Measurements from ENCODE around the gene TMEM240. TPM values are rescaled to one million over a fixed set of nuclear protein-coding genes. Genes with fewer than 3 reads are reported as not detected.
"Not testable (repeated sequence)": the region's sequence is repeated elsewhere in the genome, so short reads cannot be mapped to it uniquely, and the experiment has no call there.

Gene TMEM240
- total RNA-seq, 2 experiments from 2014 or later = 1.0 to 1.1 TPM

GRCh38 chr1:1536938-1537546 is 3.4 kb downstream of the TMEM240 start:
- POLR2A ChIA-PET = no interaction called here
- H3K9me3 Mint-ChIP-seq (ENCODE audit: insufficient read depth) = no peaks in the 10 kb centered on the region
- peak overlapping the region; percentile 46 for H3K27ac Mint-ChIP-seq
- H3K36me3 Mint-ChIP-seq (ENCODE audit: low read depth) = peaks cover 16% of the 10 kb centered on the region
- DNase-seq (no peak), ATAC-seq (no peak)
- H3K4me3 Mint-ChIP-seq = no peak overlapping the region
- H3K27me3 Mint-ChIP-seq (ENCODE audit: low read depth) = no peaks in the 10 kb centered on the region
- CTCF ChIA-PET = no interaction called here
- H3K4me1 Mint-ChIP-seq (ENCODE audit: low read depth) = peaks cover 5% of the 10 kb centered on the region

- Mint-ChIP-seq H3K36me3 (ENCODE audit: low read depth) (peaks cover 14% of the 10 kb centered on the region), H3K27ac (peak overlapping the region; percentile 46), H3K4me3 (no peak overlapping the region), H3K27me3 (ENCODE audit: low read depth) (no peaks in the 10 kb centered on the region), H3K9me3 (ENCODE audit: insufficient read depth) (no peaks in the 10 kb centered on the region), H3K4me1 (ENCODE audit: low read depth) (no peaks in the 10 kb centered on the region)
- POLR2A ChIA-PET = no interaction called here
- ATAC-seq (no peak), DNase-seq (no peak)
- CTCF ChIA-PET = no interaction called here
Measured at GRCh38 chr1:1536019-1536937, 4.1 kb downstream of the TMEM240 start.

- Mint-ChIP-seq H3K27me3 (ENCODE audit: low read depth) (no peaks in the 10 kb centered on the region), H3K9me3 (ENCODE audit: insufficient read depth) (no peaks in the 10 kb centered on the region), H3K4me3 (no peak overlapping the region), H3K27ac (no peak overlapping the region), H3K4me1 (ENCODE audit: low read depth) (no peaks in the 10 kb centered on the region), H3K36me3 (ENCODE audit: low read depth) (peaks cover 18% of the 10 kb centered on the region)
- POLR2A ChIA-PET = no interaction called here
- no peak for DNase-seq
- CTCF ChIA-PET = no interaction called here
- ATAC-seq = no peak
Measured at GRCh38 chr1:1535201-1536018, 5.0 kb downstream of the TMEM240 start.

- Mint-ChIP-seq H3K4me1 (ENCODE audit: low read depth) (no peaks in the 10 kb centered on the region), H3K27me3 (ENCODE audit: low read depth) (no peaks in the 10 kb centered on the region), H3K36me3 (ENCODE audit: low read depth) (peaks cover 26% of the 10 kb centered on the region), H3K4me3 (no peak overlapping the region), H3K9me3 (ENCODE audit: insufficient read depth) (no peaks in the 10 kb centered on the region), H3K27ac (no peak overlapping the region)
- ChIA-PET CTCF (no interaction called here), POLR2A (no interaction called here)
- DNase-seq (no peak), ATAC-seq (no peak)
Measured at GRCh38 chr1:1534401-1535154, 5.8 kb downstream of the TMEM240 start.

GRCh38 chr1:1533894-1534291 is 6.5 kb downstream of the TMEM240 start:
- H3K27ac Mint-ChIP-seq; H3K4me3 Mint-ChIP-seq; H3K9me3 Mint-ChIP-seq (ENCODE audit: insufficient read depth); ATAC-seq; CTCF ChIA-PET; POLR2A ChIA-PET; H3K27me3 Mint-ChIP-seq (ENCODE audit: low read depth); H3K4me1 Mint-ChIP-seq (ENCODE audit: low read depth); DNase-seq: not testable (repeated sequence)
- H3K36me3 Mint-ChIP-seq (ENCODE audit: low read depth) = peaks cover 32% of the 10 kb centered on the region

- POLR2A ChIA-PET; ATAC-seq; DNase-seq; H3K4me3 Mint-ChIP-seq; H3K27ac Mint-ChIP-seq; H3K27me3 Mint-ChIP-seq (ENCODE audit: low read depth); H3K9me3 Mint-ChIP-seq (ENCODE audit: insufficient read depth); CTCF ChIA-PET; H3K4me1 Mint-ChIP-seq (ENCODE audit: low read depth): not testable (repeated sequence)
- peaks cover 38% of the 10 kb centered on the region for H3K36me3 Mint-ChIP-seq (ENCODE audit: low read depth)
Measured at GRCh38 chr1:1533176-1533893, 7.1 kb downstream of the TMEM240 start.

- ChIA-PET POLR2A (no interaction called here), CTCF (no interaction called here)
- Mint-ChIP-seq H3K4me3 (no peak overlapping the region), H3K27me3 (ENCODE audit: low read depth) (no peaks in the 10 kb centered on the region), H3K9me3 (ENCODE audit: insufficient read depth) (no peaks in the 10 kb centered on the region), H3K4me1 (ENCODE audit: low read depth) (no peaks in the 10 kb centered on the region), H3K36me3 (ENCODE audit: low read depth) (peaks cover 46% of the 10 kb centered on the region), H3K27ac (no peak overlapping the region)
- ATAC-seq = no peak
- no peak for DNase-seq
Measured at GRCh38 chr1:1531947-1532346, 8.5 kb downstream of the TMEM240 start.

GRCh38 chr1:1529936-1530335 is 10.5 kb downstream of the TMEM240 start:
- DNase-seq = no peak
- Mint-ChIP-seq H3K36me3 (ENCODE audit: low read depth) (peaks cover 50% of the 10 kb centered on the region), H3K9me3 (ENCODE audit: insufficient read depth) (no peaks in the 10 kb centered on the region), H3K4me1 (ENCODE audit: low read depth) (no peaks in the 10 kb centered on the region), H3K27me3 (ENCODE audit: low read depth) (no peaks in the 10 kb centered on the region), H3K27ac (no peak overlapping the region), H3K4me3 (no peak overlapping the region)
- CTCF ChIA-PET = no interaction called here
- ATAC-seq = no peak
- POLR2A ChIA-PET = no interaction called here

GRCh38 chr1:1529321-1529720 is 11.1 kb downstream of the TMEM240 start:
- H3K4me1 Mint-ChIP-seq (ENCODE audit: low read depth) = no peaks in the 10 kb centered on the region
- POLR2A ChIA-PET = no interaction called here
- ATAC-seq (no peak), DNase-seq (no peak)
- no peak overlapping the region for H3K4me3 Mint-ChIP-seq
- H3K27ac Mint-ChIP-seq = no peak overlapping the region
- no peaks in the 10 kb centered on the region for H3K27me3 Mint-ChIP-seq (ENCODE audit: low read depth)
- H3K9me3 Mint-ChIP-seq (ENCODE audit: insufficient read depth) = no peaks in the 10 kb centered on the region
- CTCF ChIA-PET = no interaction called here
- peaks cover 50% of the 10 kb centered on the region for H3K36me3 Mint-ChIP-seq (ENCODE audit: low read depth)

GRCh38 chr1:1528301-1529267 is 11.8 kb downstream of the TMEM240 start:
- POLR2A ChIA-PET = no interaction called here

More at GRCh38 chr1:1528301-1529267, 11.8 kb downstream of the TMEM240 start:
- ATAC-seq = no peak
- Mint-ChIP-seq H3K4me1 (ENCODE audit: low read depth) (no peaks in the 10 kb centered on the region), H3K36me3 (ENCODE audit: low read depth) (peaks cover 50% of the 10 kb centered on the region), H3K4me3 (no peak overlapping the region), H3K27ac (no peak overlapping the region), H3K9me3 (ENCODE audit: insufficient read depth) (no peaks in the 10 kb centered on the region), H3K27me3 (ENCODE audit: low read depth) (no peaks in the 10 kb centered on the region)
- DNase-seq = no peak
- CTCF ChIA-PET = no interaction called here

Measured in activated CD8-positive, alpha-beta T cell treated with anti-CD3 and anti-CD28 coated beads, Interleukin-2, amount 10 ng/mL, durations not matched to agents 7 days and 5 days (primary cell).